HS-27A (cell line): ENCODE results near the gene HEATR3.

Source experiments
- DNase-seq: peaks from one replicate; pipeline ENCODE4 v3.0.0-alpha.2; 2012; ENCODE audit warnings: low read depth, missing footprints

Gene HEATR3

DNA sequence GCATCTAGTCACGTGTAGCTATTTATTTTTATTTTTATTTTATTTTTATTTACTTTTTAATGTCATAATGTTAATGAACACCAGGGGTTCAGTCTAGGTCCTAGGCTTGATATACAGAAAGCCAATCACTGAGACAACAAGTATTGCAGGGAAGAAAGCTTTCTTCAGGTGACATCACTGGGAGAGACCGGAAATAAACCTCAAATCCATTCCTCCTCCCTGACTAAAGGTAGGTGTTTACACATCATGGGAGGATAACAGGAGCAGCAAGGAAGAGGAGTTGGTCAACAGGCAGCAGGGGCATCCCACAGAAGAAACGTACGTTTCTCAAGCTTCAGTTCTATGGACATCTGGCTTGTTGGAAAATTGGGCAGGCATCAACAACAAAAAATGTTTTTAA is 9.5 kb upstream of the HEATR3 start:
- no peak for DNase-seq

- no peak for DNase-seq
These were observed 7.5 kb upstream of the HEATR3 start for GRCh38 chr16:50058091-50058771.

DNA sequence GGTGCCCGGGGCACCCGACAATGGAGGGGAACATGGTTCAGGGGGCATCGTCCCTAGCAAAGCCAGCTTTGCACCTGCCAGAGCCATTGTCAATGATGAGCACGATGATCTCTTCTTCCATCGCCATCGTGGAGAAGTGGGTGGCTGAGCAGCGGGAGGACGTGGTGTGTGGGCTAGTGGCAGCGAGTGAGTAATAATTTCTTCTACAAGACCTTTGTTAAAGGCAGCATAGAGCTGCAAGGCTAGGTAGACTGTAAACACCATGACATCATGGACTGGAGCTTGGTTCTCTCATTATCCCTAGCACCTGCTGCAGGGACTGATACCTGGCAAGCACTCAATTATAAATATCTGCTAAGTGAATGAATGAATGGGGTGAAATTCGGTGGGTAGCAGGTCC is 6.7 kb upstream of the HEATR3 start:
- DNase-seq = no peak

- no peak for DNase-seq
These were observed 6.1 kb upstream of the HEATR3 start for GRCh38 chr16:50059669-50060068.

GRCh38 chr16:50061326-50061725 is 4.4 kb upstream of the HEATR3 start:
- no peak for DNase-seq

GRCh38 chr16:50065241-50065623 is 538 bp upstream of the HEATR3 start:
- no peak for DNase-seq

- no peak for DNase-seq
These were observed 916 bp downstream of the HEATR3 start for GRCh38 chr16:50066482-50067289.

- DNase-seq = no peak
These were observed 1.6 kb downstream of the HEATR3 start for GRCh38 chr16:50067290-50067853.

DNA sequence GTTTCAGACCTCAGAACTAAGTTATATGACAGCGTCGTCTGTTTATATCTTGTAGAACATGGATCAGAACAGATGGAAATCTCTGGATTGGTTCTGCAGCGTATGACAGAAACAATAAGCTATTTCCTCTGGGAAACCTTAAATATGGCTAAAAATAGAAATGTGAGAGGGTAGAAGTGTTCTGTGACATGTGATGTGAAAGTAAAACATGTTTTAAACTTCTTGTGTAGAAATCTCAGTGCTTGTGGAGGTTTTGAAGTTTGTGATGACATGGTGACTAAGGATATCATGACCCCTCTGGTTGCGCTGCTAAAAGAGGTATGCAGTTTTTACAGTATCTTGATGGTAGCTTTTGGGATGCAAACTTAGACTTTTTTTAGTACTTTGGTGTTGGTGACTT is 2.8 kb downstream of the HEATR3 start:
- DNase-seq = no peak

GRCh38 chr16:50069060-50069459 is 3.3 kb downstream of the HEATR3 start:
- DNase-seq = no peak

GRCh38 chr16:50071075-50071671 is 5.4 kb downstream of the HEATR3 start:
- no peak for DNase-seq

GRCh38 chr16:50072730-50073129 is 7.0 kb downstream of the HEATR3 start:
- DNase-seq = no peak

GRCh38 chr16:50079397-50080140 is 13.8 kb downstream of the HEATR3 start:
- no peak for DNase-seq

DNA sequence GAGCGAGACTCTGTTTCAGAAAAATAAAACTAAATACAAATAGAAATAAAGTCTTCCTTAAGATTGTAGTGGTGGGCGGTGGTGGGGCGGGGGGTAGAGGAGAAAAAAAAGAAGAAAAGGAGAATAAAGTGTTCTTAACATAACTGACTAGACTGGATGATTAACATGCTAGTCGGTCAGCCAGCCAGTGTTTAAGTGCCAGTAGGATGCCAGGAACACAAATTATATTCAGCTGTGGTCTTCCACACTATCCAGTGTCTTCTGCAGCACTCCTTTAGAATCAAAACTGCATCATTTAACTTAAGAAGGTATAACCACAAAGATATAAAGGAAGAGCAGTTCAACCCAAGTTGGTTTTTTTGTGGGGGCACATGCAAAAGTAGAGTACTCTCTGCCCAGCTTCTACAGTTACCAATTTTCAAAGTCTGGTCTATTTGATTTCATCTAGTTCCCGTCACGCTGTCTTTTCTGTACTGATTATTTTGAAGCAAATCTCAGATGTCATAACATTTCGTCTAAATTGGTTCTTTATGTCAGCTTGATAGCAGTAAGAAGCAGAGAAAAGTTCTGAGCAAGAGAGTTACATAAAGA is 15.8 kb downstream of the HEATR3 start:
- DNase-seq = no peak

- DNase-seq = no peak
These were observed 18.2 kb downstream of the HEATR3 start for GRCh38 chr16:50083996-50084395.

DNA sequence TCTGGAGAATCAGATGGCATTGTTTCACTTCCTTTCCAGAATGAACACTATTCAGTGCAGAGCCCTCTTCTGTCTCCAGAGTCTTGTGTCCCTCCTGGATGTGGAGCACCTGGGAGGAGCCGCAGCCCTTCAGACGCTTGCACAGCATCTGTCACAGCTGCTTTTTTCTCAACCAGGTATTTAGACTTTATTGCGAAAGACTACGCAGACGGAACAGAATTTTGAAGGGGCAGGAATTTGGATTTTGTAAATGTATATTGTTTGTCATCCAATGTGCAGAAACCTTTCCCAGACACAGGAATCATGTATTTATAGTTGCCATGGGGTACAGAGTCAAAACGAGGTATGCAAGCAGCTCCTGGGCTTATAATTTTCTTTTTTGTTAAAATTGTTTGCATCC is 20.4 kb downstream of the HEATR3 start:
- no peak for DNase-seq

DNA sequence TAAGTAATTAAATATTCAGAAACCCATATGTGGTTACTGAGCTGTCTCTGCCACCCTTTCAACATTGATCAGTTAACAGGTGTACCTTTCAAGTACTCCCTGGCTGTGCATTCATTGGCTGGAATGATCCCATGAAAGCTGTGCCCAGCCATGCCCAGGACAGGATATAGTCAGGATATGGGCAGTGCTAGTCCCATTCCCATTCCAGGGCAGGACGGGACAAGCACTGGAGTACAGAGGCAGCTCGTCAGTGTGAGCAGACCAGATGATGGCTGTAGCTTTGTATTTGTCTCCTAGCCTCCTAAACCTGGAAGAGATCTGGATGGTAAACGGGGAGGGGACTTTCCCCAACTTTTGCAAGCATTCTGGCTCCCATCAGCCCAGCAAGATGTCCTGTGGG is 22.5 kb downstream of the HEATR3 start:
- DNase-seq = no peak

DNA sequence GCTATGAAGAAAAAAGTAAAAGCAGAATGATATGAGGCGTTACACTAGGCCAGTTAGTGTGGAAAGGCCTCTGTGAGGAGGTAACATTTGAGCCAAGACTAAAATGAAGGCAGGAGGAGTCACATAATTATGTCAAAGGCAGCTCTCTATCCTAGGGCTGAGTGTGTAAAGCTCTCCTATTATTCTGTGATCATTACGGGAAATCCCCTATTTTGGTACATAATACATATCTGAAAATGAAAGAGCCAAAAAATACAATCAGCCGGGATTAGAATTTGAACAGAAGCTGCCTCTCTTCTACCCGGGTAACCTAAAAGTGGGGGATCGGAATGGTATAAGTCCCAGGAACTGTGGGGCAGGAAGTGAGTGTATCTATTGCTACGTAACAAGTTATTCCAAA is 27.1 kb downstream of the HEATR3 start:
- no peak for DNase-seq

- no peak for DNase-seq
These were observed 28.1 kb downstream of the HEATR3 start for GRCh38 chr16:50093607-50094539.

- DNase-seq = peak; percentile 58
These were observed 31.0 kb downstream of the HEATR3 start for GRCh38 chr16:50096791-50097190.
